Mammary epithelial cell (primary cell): ENCODE measurements around the gene ITLN1.

ENCODE experiments used
- EZH2 ChIP-seq: IDR thresholded peaks from 2 replicates; pipeline ENCODE4 v1.6.1; 2012; ENCODE audit warnings: low read length, inconsistent platforms, borderline replicate concordance
- TF ChIP-seq, protein P1 (sequence below), 2 donors: IDR thresholded peaks in 1 of 2; conservative IDR thresholded peaks in 1 of 2; 2 replicates each; pipeline ENCODE4 v1.5.1; 2011 to 2012; ENCODE audit warnings: inconsistent platforms in 2 of 2, low read length in 2 of 2, mild to moderate bottlenecking in 2 of 2, control low read depth in 1 of 2, low read depth in 1 of 2; ENCODE audit not compliant: insufficient read depth in 1 of 2; ENCODE audit errors: extremely low read depth in 1 of 2

DNA sequence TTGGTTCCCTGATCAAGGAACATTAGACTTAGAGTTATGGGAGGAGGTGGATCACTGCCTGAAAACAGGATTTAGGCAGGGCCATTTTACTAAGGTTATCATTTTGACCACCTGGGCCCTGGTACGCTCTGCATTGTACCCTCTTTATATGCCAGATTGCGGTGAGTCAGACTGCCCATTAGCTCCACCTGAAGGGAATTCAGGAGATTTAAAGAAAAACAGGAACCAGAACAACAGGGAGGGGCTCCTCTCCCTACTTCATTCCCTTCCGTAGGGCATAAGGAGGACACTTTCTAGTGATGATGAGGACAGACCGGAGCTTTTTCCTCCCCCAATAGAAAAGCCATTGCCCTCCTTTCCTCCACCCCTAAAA lies 20.6 kb upstream of the ITLN1 start:
- TF ChIP-seq, protein P1, sequence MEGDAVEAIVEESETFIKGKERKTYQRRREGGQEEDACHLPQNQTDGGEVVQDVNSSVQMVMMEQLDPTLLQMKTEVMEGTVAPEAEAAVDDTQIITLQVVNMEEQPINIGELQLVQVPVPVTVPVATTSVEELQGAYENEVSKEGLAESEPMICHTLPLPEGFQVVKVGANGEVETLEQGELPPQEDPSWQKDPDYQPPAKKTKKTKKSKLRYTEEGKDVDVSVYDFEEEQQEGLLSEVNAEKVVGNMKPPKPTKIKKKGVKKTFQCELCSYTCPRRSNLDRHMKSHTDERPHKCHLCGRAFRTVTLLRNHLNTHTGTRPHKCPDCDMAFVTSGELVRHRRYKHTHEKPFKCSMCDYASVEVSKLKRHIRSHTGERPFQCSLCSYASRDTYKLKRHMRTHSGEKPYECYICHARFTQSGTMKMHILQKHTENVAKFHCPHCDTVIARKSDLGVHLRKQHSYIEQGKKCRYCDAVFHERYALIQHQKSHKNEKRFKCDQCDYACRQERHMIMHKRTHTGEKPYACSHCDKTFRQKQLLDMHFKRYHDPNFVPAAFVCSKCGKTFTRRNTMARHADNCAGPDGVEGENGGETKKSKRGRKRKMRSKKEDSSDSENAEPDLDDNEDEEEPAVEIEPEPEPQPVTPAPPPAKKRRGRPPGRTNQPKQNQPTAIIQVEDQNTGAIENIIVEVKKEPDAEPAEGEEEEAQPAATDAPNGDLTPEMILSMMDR (conservative IDR thresholded peaks at IDR 0.05 in 1 of 2, IDR thresholded peaks at IDR 0.05 in 1 of 2; ENCODE audit: extremely low read depth in 1 of 2, insufficient read depth in 1 of 2, low read depth in 1 of 2, low read length in 2 of 2), result no peak
- TF ChIP-seq EZH2, result no peak
